ENCODE results near the gene P2RY6. TPM values are rescaled to one million over a fixed set of nuclear protein-coding genes. Genes with fewer than 3 reads are reported as not detected.
A peak's percentile ranks its signal among the peaks of the same experiment; 100 is the strongest.

The P2RY6 gene
- total RNA-seq, 1 experiment from 2014 or later = not detected

GRCh38 chr11:73236205-73236765, 35.9 kb upstream of the P2RY6 start:
- no peak overlapping the region for H4K8ac ChIP-seq (replicated peaks; ENCODE audit: insufficient read length, low read depth, low read length)
- Mint-ChIP-seq H3K27ac (no peak overlapping the region), H3K4me3 (no peak overlapping the region), H3K36me3 (ENCODE audit: insufficient read depth in 1 of 3, low read depth in 3 of 3) (no peaks in the 10 kb centered on the region), H3K27me3 (ENCODE audit: low read depth) (no peaks in the 10 kb centered on the region; the same call in 1 of the 2 replicates), H3K4me1 (peaks cover 4 to 6% of the 10 kb centered on the region in 2 experiments), H3K9me3 (no peaks in the 10 kb centered on the region)
- no peak overlapping the region for H2BK120ac ChIP-seq (ENCODE audit: low read depth, low read length, poor library complexity, severe bottlenecking)
- no peak overlapping the region for H2BK20ac ChIP-seq (ENCODE audit: low read depth, low read length, poor library complexity, severe bottlenecking)
- H4K5ac ChIP-seq (ENCODE audit: insufficient read length, low read depth, low read length) = no peak overlapping the region
- H2AFZ ChIP-seq (ENCODE audit: low read length) = no peak overlapping the region
- H3K4ac ChIP-seq (ENCODE audit: low read depth, low read length) = no peak overlapping the region
- no peaks in the 10 kb centered on the region for H3K79me1 ChIP-seq (ENCODE audit: insufficient read depth, low read depth, low read length, poor library complexity, severe bottlenecking)
- H4K20me1 ChIP-seq (ENCODE audit: control insufficient read depth, insufficient read depth, insufficient read length) = no peaks in the 10 kb centered on the region
- H3K56ac ChIP-seq (ENCODE audit: insufficient read length, low read depth, low read length) = no peak overlapping the region
- no peak overlapping the region for H3T11ph ChIP-seq (ENCODE audit: low read length)
- no peaks in the 10 kb centered on the region for H3K79me2 ChIP-seq (ENCODE audit: insufficient read depth, low read length)
- H3K27me3 ChIP-seq (ENCODE audit: insufficient read depth, low read length) = no peaks in the 10 kb centered on the region; the same call in 1 of the 2 replicates
- H3K4me2 ChIP-seq (ENCODE audit: insufficient read depth, insufficient read length, low read length) = no peak overlapping the region
- WGBS (ENCODE audit: extremely low coverage, insufficient read length, low lambda C conversion rate) = no CpG with 5 or more reads among the region's 4 CpGs
- H3K23ac ChIP-seq (ENCODE audit: insufficient read length, low read depth, low read length) = no peak overlapping the region
- no peak overlapping the region for H2BK12ac ChIP-seq (ENCODE audit: insufficient read length, low read depth, low read length)
- no peak overlapping the region for H3K18ac ChIP-seq (ENCODE audit: insufficient read length, low read depth, low read length)
- no peak for TF ChIP-seq CTCF (conservative IDR thresholded peaks at IDR 0.05)
- DNase-seq = peak; percentile 17
- H2BK15ac ChIP-seq (ENCODE audit: low read depth, low read length) = no peak overlapping the region
- no peaks in the 10 kb centered on the region for H3K4me1 ChIP-seq (ENCODE audit: insufficient read depth, low read length)
- H3K27ac ChIP-seq (ENCODE audit: insufficient read length, low read depth, low read length) = no peak overlapping the region
- H3K9ac ChIP-seq (ENCODE audit: extremely low read depth, insufficient read length, low read length) = no peak overlapping the region
- H3K14ac ChIP-seq (ENCODE audit: insufficient read depth, low read length) = no peak overlapping the region
- H4K91ac ChIP-seq (ENCODE audit: insufficient read length, low read depth, low read length) = no peak overlapping the region
- no peak overlapping the region for H2BK5ac ChIP-seq (ENCODE audit: insufficient read length, low read length)
- H2AK5ac ChIP-seq (ENCODE audit: insufficient read length, low read length) = no peak overlapping the region
- no peaks in the 10 kb centered on the region for H3K23me2 ChIP-seq (ENCODE audit: insufficient read length, low read depth, low read length, poor library complexity, severe bottlenecking)
- H3K9me3 ChIP-seq (ENCODE audit: control insufficient read depth, low read depth, low read length) = no peaks in the 10 kb centered on the region

Measured in H9 (cell line).